BLaER1 (cell line): ENCODE measurements around the gene ULBP3.
"Not testable (repeated sequence)": the region's sequence is repeated elsewhere in the genome, so short reads cannot be mapped to it uniquely, and the experiment has no call there.

Source experiments
- H3K27ac ChIP-seq: shearing (Covaris generic); formaldehyde crosslinking; 2 replicates; pipeline ENCODE4 v1.8.1; 2022
- H3K27me3 ChIP-seq: shearing (Covaris generic); formaldehyde crosslinking; 2 replicates; pipeline ENCODE4 v1.8.1; 2022
- H3K36me3 ChIP-seq: shearing (Covaris generic); formaldehyde crosslinking; 2 replicates; pipeline ENCODE4 v1.8.1; 2022
- H3K4me1 ChIP-seq: shearing (Covaris generic); formaldehyde crosslinking; 2 replicates; pipeline ENCODE4 v1.8.1; 2022
- H3K4me2 ChIP-seq: shearing (Covaris generic); formaldehyde crosslinking; 2 replicates; pipeline ENCODE4 v1.8.1; 2022
- H3K4me3 ChIP-seq: shearing (Covaris generic); formaldehyde crosslinking; 2 replicates; pipeline ENCODE4 v1.8.1; 2022
- H3K9ac ChIP-seq: shearing (Covaris generic); formaldehyde crosslinking; 2 replicates; pipeline ENCODE4 v1.8.1; 2022
- H3K9me3 ChIP-seq: shearing (Covaris generic); formaldehyde crosslinking; 2 replicates; pipeline ENCODE4 v1.8.1; 2022
- H4K20me1 ChIP-seq: shearing (Covaris generic); formaldehyde crosslinking; 2 replicates; pipeline ENCODE4 v1.8.1; 2022
- Cebpa-rat ChIP-seq: shearing (Covaris generic); IDR thresholded peaks from 2 replicates; pipeline ENCODE4 v1.8.1; 2022

Gene ULBP3

DNA sequence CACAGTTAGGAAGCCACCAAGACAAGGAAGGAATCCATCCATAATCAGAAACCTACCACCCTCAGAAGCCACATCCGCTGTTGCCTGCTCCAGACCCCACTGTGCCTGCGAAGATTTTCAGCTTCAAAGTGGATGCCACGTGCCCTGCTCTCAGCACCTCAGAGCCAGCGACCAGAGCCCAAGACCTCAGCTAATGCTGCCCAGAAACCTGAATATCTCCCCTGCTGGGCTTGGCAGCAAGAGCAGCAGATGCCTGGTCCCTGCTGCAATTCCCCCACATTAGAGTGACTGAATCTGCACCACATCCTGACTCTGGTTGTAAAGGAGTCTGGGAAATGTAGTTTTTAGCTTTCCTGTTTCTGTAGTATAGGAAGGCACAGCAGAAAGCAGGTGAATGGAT lies 10.7 kb upstream of the ULBP3 start:
- no peak for TF ChIP-seq Cebpa-rat
- Histone ChIP-seq H3K36me3 (no peaks in the 10 kb centered on the region), H3K4me2 (peak overlapping the region; percentile 69), H3K9ac (no peak overlapping the region), H3K4me3 (no peak overlapping the region), H3K9me3 (no peaks in the 10 kb centered on the region), H4K20me1 (peaks cover 5% of the 10 kb centered on the region; the same call in 1 of the 2 replicates), H3K27me3 (no peaks in the 10 kb centered on the region), H3K4me1 (peaks cover 46% of the 10 kb centered on the region), H3K27ac (no peak overlapping the region)

DNA sequence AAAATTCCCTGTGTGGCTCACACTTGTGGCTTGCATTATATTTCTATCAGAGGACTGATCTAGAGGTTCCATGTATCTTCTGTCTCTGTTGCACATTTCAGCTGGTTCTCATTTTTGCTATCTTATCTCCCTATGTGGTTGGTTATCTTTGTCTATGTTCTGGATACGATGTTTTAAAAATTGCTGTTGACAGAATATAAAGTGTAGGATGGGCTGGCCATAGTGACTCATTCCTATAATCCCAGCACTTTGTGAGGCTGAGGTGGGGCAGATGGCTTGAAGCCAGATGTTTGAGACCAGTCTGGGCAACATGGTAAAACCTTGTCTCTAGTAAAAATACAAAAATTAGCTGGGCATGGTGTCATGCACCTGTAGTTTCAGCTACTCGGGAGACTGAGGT lies 9.9 kb upstream of the ULBP3 start:
- Histone ChIP-seq H3K36me3 (no peaks in the 10 kb centered on the region), H3K4me1 (peaks cover 41% of the 10 kb centered on the region), H3K27ac (no peak overlapping the region), H3K9ac (no peak overlapping the region), H3K9me3 (no peaks in the 10 kb centered on the region), H3K4me3 (no peak overlapping the region), H4K20me1 (peaks cover 5% of the 10 kb centered on the region; the same call in 1 of the 2 replicates), H3K27me3 (no peaks in the 10 kb centered on the region), H3K4me2 (peak overlapping the region; percentile 69)
- TF ChIP-seq Cebpa-rat: no peak

DNA sequence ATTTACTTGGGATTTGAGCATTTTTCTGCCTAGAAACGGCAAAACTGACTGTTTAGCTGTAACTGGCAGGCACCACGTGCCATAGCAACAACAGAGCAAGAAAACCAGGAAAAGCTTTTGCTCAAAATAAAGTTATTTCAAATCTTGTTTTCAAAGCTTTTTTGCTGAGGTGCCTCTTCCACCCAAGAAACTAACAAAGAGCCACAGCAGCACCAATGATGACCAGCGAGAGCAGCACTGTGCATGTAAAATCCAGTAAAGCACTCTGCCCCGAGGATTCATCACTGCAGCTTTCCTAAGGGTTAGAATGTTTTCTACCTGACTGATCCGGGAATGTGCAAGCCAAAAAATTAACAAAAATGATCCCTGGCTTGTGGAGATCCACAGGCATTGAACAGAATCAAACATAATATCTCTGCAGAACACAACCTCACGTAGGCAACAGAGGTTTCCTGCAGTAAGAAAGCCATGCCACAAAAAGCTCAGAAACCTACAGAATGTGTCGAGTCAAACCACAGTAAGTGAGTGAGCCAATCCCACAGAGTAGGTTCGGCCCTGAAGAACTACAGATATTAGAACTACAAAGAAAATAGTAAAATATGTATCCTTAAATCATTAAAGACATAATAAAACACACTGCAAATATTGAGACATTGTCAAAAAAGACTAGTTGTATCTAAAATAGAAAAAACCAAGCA lies 7.4 kb upstream of the ULBP3 start:
- Histone ChIP-seq H3K27ac (no peak overlapping the region), H3K4me3 (no peak overlapping the region)
- TF ChIP-seq Cebpa-rat: no peak

DNA sequence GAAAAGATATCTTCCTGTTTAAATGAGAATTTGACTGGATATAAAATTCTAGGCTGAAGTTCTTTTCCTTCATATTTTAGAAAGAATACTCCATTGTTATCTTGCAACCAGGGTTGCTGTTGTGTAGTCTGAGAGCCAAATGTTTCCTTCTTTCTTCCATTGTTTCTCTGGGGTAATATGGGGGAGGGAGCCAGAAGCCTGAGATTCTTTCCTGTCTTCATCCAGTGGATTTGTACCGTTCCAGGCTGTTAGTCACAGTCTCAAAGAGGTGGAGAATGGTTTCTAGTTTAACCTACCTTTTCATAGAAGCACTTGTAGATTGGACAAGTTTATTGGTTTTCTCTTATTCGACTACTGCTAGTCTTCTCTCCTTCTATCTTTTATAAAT lies 6.1 kb upstream of the ULBP3 start:
- Histone ChIP-seq H3K4me2 (no peak overlapping the region), H3K9me3 (no peaks in the 10 kb centered on the region), H3K36me3 (no peaks in the 10 kb centered on the region), H3K9ac (no peak overlapping the region), H3K4me3 (no peak overlapping the region), H3K4me1 (peaks cover 32% of the 10 kb centered on the region), H3K27ac (no peak overlapping the region), H3K27me3 (no peaks in the 10 kb centered on the region), H4K20me1 (peaks cover 1% of the 10 kb centered on the region; the same call in 1 of the 2 replicates)
- TF ChIP-seq Cebpa-rat: no peak

More for the DNA sequence above, 7.4 kb upstream of the ULBP3 start:
- no peak overlapping the region for H3K4me2 ChIP-seq
- H3K27me3 ChIP-seq: no peaks in the 10 kb centered on the region
- H4K20me1 ChIP-seq: peaks cover 5% of the 10 kb centered on the region; the same call in 1 of the 2 replicates
- no peaks in the 10 kb centered on the region for H3K9me3 ChIP-seq
- peaks cover 38% of the 10 kb centered on the region for H3K4me1 ChIP-seq
- no peak overlapping the region for H3K9ac ChIP-seq
- H3K36me3 ChIP-seq: no peaks in the 10 kb centered on the region

GRCh38 chr6:150074396-150075033 lies 5.6 kb upstream of the ULBP3 start:
- H3K4me3 ChIP-seq, H4K20me1 ChIP-seq, H3K9ac ChIP-seq: not testable (repeated sequence)

DNA sequence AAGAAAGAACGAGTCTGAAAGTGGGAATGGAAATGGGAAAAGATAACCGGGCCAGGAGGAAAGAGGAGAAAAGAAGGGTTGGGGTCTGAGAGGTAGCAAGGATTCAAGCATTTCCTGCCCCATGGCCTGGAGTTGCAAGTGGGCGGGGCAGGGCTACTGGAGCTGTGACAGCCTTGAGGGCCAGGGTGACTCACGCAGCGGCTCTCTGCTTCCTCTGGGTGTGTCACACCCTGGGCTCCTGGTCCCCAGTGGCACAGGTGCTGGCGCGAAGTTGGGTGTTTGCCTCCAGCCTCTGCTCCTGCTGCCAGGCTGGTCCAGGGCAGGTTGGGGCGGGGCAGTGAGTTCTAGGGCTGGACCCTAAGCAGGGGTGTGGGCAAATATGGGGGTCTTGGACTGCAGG lies 3.3 kb upstream of the ULBP3 start:
- Histone ChIP-seq H3K27ac (no peak overlapping the region), H3K4me3 (no peak overlapping the region), H3K9ac (no peak overlapping the region), H3K27me3 (no peaks in the 10 kb centered on the region), H3K36me3 (no peaks in the 10 kb centered on the region), H3K4me2 (peak overlapping the region; percentile 49), H4K20me1 (no peaks in the 10 kb centered on the region), H3K9me3 (no peaks in the 10 kb centered on the region), H3K4me1 (peaks cover 34% of the 10 kb centered on the region)
- no peak for TF ChIP-seq Cebpa-rat

More at GRCh38 chr6:150074396-150075033, 5.6 kb upstream of the ULBP3 start:
- not testable (repeated sequence) for H3K9me3 ChIP-seq, H3K36me3 ChIP-seq, H3K4me2 ChIP-seq, H3K27me3 ChIP-seq, H3K27ac ChIP-seq
- peaks cover 32% of the 10 kb centered on the region for H3K4me1 ChIP-seq

DNA sequence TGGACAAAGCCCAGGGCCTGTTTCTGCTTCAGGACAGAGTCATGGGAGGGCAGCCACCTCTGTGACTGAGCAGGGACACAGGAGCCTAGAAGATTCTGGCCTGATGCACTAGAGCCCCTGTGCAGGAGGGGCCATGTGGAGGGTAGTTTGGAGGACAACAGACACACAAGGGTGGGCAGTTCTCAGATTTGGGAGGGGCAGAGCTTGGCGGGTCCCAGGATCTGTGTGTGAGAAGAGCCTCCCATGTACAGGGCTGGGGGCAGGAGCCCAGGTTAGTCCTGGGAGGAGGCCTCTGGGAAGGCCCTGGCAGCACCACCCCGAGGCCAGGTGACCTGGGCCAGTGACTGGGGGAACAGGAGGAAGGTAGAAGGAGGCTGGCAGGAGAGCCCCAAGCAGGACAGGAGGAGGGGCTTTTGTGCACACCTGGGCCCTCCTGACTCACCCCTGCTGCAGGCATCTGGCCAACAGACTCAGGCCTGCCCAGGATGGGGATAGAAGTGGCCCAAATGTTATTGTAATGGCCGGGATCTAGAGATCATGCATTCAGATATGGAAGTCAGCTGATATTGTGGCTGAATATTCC lies 1.4 kb upstream of the ULBP3 start:
- no peak overlapping the region for H3K9ac ChIP-seq
- peaks cover 34% of the 10 kb centered on the region for H3K4me1 ChIP-seq
- no peak for TF ChIP-seq Cebpa-rat
- no peak overlapping the region for H3K27ac ChIP-seq
- no peaks in the 10 kb centered on the region for H4K20me1 ChIP-seq
- H3K4me2 ChIP-seq: no peak overlapping the region
- no peaks in the 10 kb centered on the region for H3K9me3 ChIP-seq
- H3K27me3 ChIP-seq: no peaks in the 10 kb centered on the region
- H3K36me3 ChIP-seq: peaks cover 4% of the 10 kb centered on the region; the same call in 1 of the 2 replicates
- H3K4me3 ChIP-seq: no peak overlapping the region

GRCh38 chr6:150069706-150070105 lies 785 bp upstream of the ULBP3 start:
- peaks cover 10% of the 10 kb centered on the region for H3K36me3 ChIP-seq
- H3K4me3 ChIP-seq: peak overlapping the region; percentile 78; the same call in 1 of the 2 replicates
- no peak overlapping the region for H3K27ac ChIP-seq
- H3K9me3 ChIP-seq: no peaks in the 10 kb centered on the region
- H3K4me1 ChIP-seq: peaks cover 34% of the 10 kb centered on the region
- TF ChIP-seq Cebpa-rat: no peak
- no peaks in the 10 kb centered on the region for H4K20me1 ChIP-seq
- no peak overlapping the region for H3K9ac ChIP-seq
- peak overlapping the region; percentile 96 for H3K4me2 ChIP-seq
- H3K27me3 ChIP-seq: no peaks in the 10 kb centered on the region

GRCh38 chr6:150068151-150068550 lies 770 bp downstream of the ULBP3 start:
- peak overlapping the region; percentile 78 for H3K4me3 ChIP-seq
- TF ChIP-seq Cebpa-rat: no peak
- H4K20me1 ChIP-seq: no peaks in the 10 kb centered on the region
- H3K9ac ChIP-seq: peak overlapping the region; percentile 79
- H3K27me3 ChIP-seq: no peaks in the 10 kb centered on the region
- H3K4me1 ChIP-seq: peaks cover 34% of the 10 kb centered on the region
- H3K36me3 ChIP-seq: peaks cover 26% of the 10 kb centered on the region
- peak overlapping the region; percentile 96 for H3K4me2 ChIP-seq
- H3K9me3 ChIP-seq: no peaks in the 10 kb centered on the region
- H3K27ac ChIP-seq: peak overlapping the region; percentile 49; the same call in 1 of the 2 replicates

DNA sequence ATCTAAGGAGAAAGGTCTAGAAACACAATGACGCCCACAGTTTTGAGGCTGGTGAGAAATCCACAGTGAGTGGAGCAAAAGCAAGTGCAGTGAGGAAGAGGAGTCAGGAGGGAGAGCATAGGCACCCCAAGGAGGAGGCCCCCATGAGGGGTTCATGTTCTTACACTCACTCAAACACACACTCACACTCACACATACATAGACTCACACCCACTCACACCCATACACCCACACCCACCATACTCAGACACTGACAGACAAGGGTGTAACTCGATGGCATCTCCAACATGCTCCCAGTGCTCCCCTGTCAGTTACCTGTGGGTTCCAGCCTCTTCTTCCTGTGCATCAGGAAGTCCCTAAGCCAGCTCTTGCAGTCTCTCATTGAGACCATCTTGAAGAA lies 3.8 kb downstream of the ULBP3 start:
- H3K27ac ChIP-seq: no peak overlapping the region
- TF ChIP-seq Cebpa-rat: no peak
- peaks cover 27% of the 10 kb centered on the region for H3K4me1 ChIP-seq
- H3K36me3 ChIP-seq: peaks cover 26% of the 10 kb centered on the region
- H3K4me2 ChIP-seq: no peak overlapping the region
- no peak overlapping the region for H3K4me3 ChIP-seq
- no peak overlapping the region for H3K9ac ChIP-seq
- no peaks in the 10 kb centered on the region for H4K20me1 ChIP-seq
- no peaks in the 10 kb centered on the region for H3K27me3 ChIP-seq
- H3K9me3 ChIP-seq: no peaks in the 10 kb centered on the region; the same call in 1 of the 2 replicates
